Esophagus muscularis mucosa (tissue), 3 donors: ENCODE measurements around the gene SERHL2.

ENCODE experiments used
- CTCF ChIP-seq, 3 experiments: fragments of 200-600 bp in 2 of 3; fragments of 450-650 bp in 1 of 3; sonication (generic) in 2 of 3; IDR thresholded peaks; one replicate each; pipeline ENCODE4 v1.5.1; 2017 to 2019; ENCODE audit warnings: antibody characterized with exemption in 3 of 3, mild to moderate bottlenecking in 2 of 3, moderate library complexity in 1 of 3
- POLR2AphosphoS5 ChIP-seq, 2 donors: sonication (generic); formaldehyde crosslinking; IDR thresholded peaks; one replicate each; pipeline ENCODE4 v1.6.1; 2017; ENCODE audit warnings: antibody characterized with exemption in 2 of 2

GRCh38 chr22:42536166-42536565, 17.6 kb upstream of the SERHL2 start:
- TF ChIP-seq CTCF (IDR thresholded peaks at IDR 0.05) (no peak), POLR2AphosphoS5 (IDR thresholded peaks at IDR 0.05) (no peak)
